ENCODE measurements around the gene UGT1A4. TPM values are rescaled to one million over a fixed set of nuclear protein-coding genes. Genes with fewer than 3 reads are reported as not detected.

Gene UGT1A4
- polyA plus RNA-seq, 4 donors, result 0.09 to 7.3 (median 0.66) TPM; not detected in 1

GRCh38 chr2:233773854-233774253 is 55.3 kb downstream of the UGT1A4 start:
- no peak for FAIRE-seq
- Histone ChIP-seq H3K9me3 (ENCODE audit: control insufficient read depth in 2 of 2, insufficient read depth in 1 of 2, low read depth in 1 of 2, low read length in 1 of 2) (peaks cover 1 to 16% of the 10 kb centered on the region in 2 donors), H3K27ac (ENCODE audit: low read depth in 1 of 3, low read length in 2 of 3) (no peak overlapping the region), H3K4me3 (ENCODE audit: low read depth in 1 of 3, low read length in 3 of 3) (no peak overlapping the region), H3K27me3 (ENCODE audit: control insufficient read depth in 3 of 3, insufficient read depth in 3 of 3, low read length in 3 of 3) (peaks cover 0 to 2% (median 0%) of the 10 kb centered on the region in 3 donors), H3K4me1 (ENCODE audit: control insufficient read depth in 3 of 3, insufficient read depth in 2 of 3, low read depth in 1 of 3, low read length in 2 of 3) (no peaks in the 10 kb centered on the region), H3K36me3 (ENCODE audit: control insufficient read depth in 3 of 3, insufficient read depth in 2 of 3, low read depth in 1 of 3, low read length in 3 of 3) (peaks cover 0 to 9% (median 0%) of the 10 kb centered on the region in 3 donors)
- DNase-seq, result no peak
- WGBS, 3 donors, result 88 to 91% (median 88%) methylated on average over 5 of the region's 5 CpGs

DNA sequence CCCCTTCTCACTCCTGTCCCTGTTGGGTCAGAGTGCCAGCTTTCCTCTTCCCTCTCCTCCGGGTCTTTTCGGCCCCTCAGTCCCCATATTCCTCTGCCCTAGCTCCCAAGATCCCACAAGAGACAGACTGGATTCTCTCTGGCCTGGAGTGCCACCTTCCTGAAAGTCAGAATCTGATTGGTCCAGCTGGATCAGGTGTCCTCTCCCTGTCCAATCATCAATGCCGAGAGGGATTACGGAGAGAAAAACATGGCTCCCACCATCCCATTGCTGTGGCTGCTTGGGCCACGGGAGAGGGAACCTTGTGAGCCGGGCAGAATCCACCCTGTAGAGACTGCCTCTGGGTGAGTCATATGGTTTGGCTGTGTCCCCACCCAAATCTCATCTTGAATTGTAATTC is 56.9 kb downstream of the UGT1A4 start:
- Histone ChIP-seq H3K4me3 (ENCODE audit: low read depth in 1 of 3, low read length in 3 of 3) (no peak overlapping the region), H3K4me1 (ENCODE audit: control insufficient read depth in 3 of 3, insufficient read depth in 2 of 3, low read depth in 1 of 3, low read length in 2 of 3) (no peaks in the 10 kb centered on the region), H3K9me3 (ENCODE audit: control insufficient read depth in 2 of 2, insufficient read depth in 1 of 2, low read depth in 1 of 2, low read length in 1 of 2) (peaks cover 1 to 16% of the 10 kb centered on the region in 2 donors), H3K27ac (ENCODE audit: low read depth in 1 of 3, low read length in 2 of 3) (no peak overlapping the region), H3K27me3 (ENCODE audit: control insufficient read depth in 3 of 3, insufficient read depth in 3 of 3, low read length in 3 of 3) (peaks cover 0 to 2% (median 0%) of the 10 kb centered on the region in 3 donors), H3K36me3 (ENCODE audit: control insufficient read depth in 3 of 3, insufficient read depth in 2 of 3, low read depth in 1 of 3, low read length in 3 of 3) (peaks cover 0 to 4% (median 0%) of the 10 kb centered on the region in 3 donors)
- FAIRE-seq (no peak), DNase-seq (no peak)
- WGBS, 3 donors, result 91 to 98% (median 95%) methylated on average over 6 of the region's 6 CpGs

DNA sequence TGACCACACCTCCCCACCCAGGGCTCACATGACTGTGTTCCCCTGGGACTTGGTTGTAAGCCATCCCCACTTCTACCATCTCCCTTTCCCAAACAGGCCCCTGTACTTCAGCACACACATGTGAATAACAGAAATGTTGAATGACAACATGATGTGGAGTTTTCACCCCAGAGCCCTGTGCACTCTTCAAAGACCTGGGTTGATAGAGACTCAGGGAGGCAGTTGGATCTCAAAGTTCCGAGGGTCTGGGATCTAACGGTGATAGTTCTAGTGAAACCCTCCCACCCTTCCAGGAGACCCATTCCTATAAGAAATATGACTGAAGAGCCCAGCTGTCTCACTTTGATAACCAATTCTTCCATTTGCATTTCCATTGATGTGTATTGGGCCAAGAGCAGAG is 59.5 kb downstream of the UGT1A4 start, which contains the start of gene MROH2A:
TSS of gene MROH2A (plus strand) at position 301 of the 400 bp plus-strand sequence. CDS start 1,029 bp downstream, outside the sequence.
- Histone ChIP-seq H3K36me3 (ENCODE audit: control insufficient read depth in 3 of 3, insufficient read depth in 2 of 3, low read depth in 1 of 3, low read length in 3 of 3) (no peaks in the 10 kb centered on the region), H3K9me3 (ENCODE audit: control insufficient read depth in 2 of 2, insufficient read depth in 1 of 2, low read depth in 1 of 2, low read length in 1 of 2) (peaks cover 1 to 16% of the 10 kb centered on the region in 2 donors), H3K27me3 (ENCODE audit: control insufficient read depth in 3 of 3, insufficient read depth in 3 of 3, low read length in 3 of 3) (no peaks in the 10 kb centered on the region), H3K4me3 (ENCODE audit: low read depth in 1 of 3, low read length in 3 of 3) (no peak within 1 kb of the TSS), H3K27ac (ENCODE audit: low read depth in 1 of 3, low read length in 2 of 3) (no peak within 1 kb of the TSS), H3K4me1 (ENCODE audit: control insufficient read depth in 3 of 3, insufficient read depth in 2 of 3, low read depth in 1 of 3, low read length in 2 of 3) (no peaks in the 10 kb centered on the region)
- DNase-seq, result no peak
- no peak for FAIRE-seq
- WGBS, 3 donors, result 80 to 98% (median 82%) methylated on average over 2 of the region's 2 CpGs

- Histone ChIP-seq H3K36me3 (ENCODE audit: control insufficient read depth in 3 of 3, insufficient read depth in 2 of 3, low read depth in 1 of 3, low read length in 3 of 3) (no peaks in the 10 kb centered on the region), H3K4me1 (ENCODE audit: control insufficient read depth in 3 of 3, insufficient read depth in 2 of 3, low read depth in 1 of 3, low read length in 2 of 3) (no peaks in the 10 kb centered on the region), H3K4me3 (ENCODE audit: low read depth in 1 of 3, low read length in 3 of 3) (no peak overlapping the region), H3K27ac (ENCODE audit: low read depth in 1 of 3, low read length in 2 of 3) (no peak overlapping the region), H3K9me3 (ENCODE audit: control insufficient read depth in 2 of 2, insufficient read depth in 1 of 2, low read depth in 1 of 2, low read length in 1 of 2) (peaks cover 1 to 16% of the 10 kb centered on the region in 2 donors), H3K27me3 (ENCODE audit: control insufficient read depth in 3 of 3, insufficient read depth in 3 of 3, low read length in 3 of 3) (no peaks in the 10 kb centered on the region)
- FAIRE-seq (no peak), DNase-seq (no peak)
- WGBS, 3 donors, result 88 to 93% (median 90%) methylated on average over 4 of the region's 4 CpGs
Observed at GRCh38 chr2:233779722-233780121, 61.2 kb downstream of the UGT1A4 start.

- H3K36me3 ChIP-seq (ENCODE audit: control insufficient read depth in 3 of 3, insufficient read depth in 2 of 3, low read depth in 1 of 3, low read length in 3 of 3), result no peaks in the 10 kb centered on the region
- H3K27me3 ChIP-seq (ENCODE audit: control insufficient read depth in 3 of 3, insufficient read depth in 3 of 3, low read length in 3 of 3), result peaks cover 0 to 2% (median 0%) of the 10 kb centered on the region in 3 donors
- no peak for DNase-seq
- H3K27ac ChIP-seq (ENCODE audit: low read depth in 1 of 3, low read length in 2 of 3), result no peak overlapping the region
- peaks cover 1 to 10% of the 10 kb centered on the region in 2 donors for H3K9me3 ChIP-seq (ENCODE audit: control insufficient read depth in 2 of 2, insufficient read depth in 1 of 2, low read depth in 1 of 2, low read length in 1 of 2)
- WGBS, 3 donors, result 78 to 80% (median 80%) methylated on average over 4 of the region's 4 CpGs
- H3K4me3 ChIP-seq (ENCODE audit: low read depth in 1 of 3, low read length in 3 of 3), result no peak overlapping the region
- FAIRE-seq, result no peak
- H3K4me1 ChIP-seq (ENCODE audit: control insufficient read depth in 3 of 3, insufficient read depth in 2 of 3, low read depth in 1 of 3, low read length in 2 of 3), result no peaks in the 10 kb centered on the region
Observed at GRCh38 chr2:233780771-233781170, 62.2 kb downstream of the UGT1A4 start.

DNA sequence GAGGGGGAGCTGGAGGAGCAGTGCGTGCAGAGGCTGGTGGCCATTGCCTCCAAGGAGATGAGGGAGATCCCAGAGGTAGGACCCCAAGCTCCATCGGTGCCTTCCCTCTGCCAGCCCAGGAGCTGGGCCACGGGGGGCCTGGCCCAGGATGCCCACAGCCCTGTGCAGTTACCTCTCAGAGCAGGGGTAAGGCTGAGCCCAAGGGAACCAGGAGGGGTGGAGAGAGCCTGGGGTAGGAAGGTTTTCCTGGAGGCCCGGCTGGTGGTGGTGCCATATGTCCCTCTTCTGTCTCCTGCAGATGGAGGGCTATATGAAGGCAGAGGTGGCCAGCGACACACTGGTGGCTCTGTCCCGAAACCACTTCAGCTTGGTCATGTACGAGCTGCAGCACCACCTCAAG is 71.0 kb downstream of the UGT1A4 start:
- peaks cover 0 to 2% (median 0%) of the 10 kb centered on the region in 3 donors for H3K27me3 ChIP-seq (ENCODE audit: control insufficient read depth in 3 of 3, insufficient read depth in 3 of 3, low read length in 3 of 3)
- H3K4me3 ChIP-seq (ENCODE audit: low read depth in 1 of 3, low read length in 3 of 3), result no peak overlapping the region
- peaks cover 0 to 2% of the 10 kb centered on the region in 2 donors for H3K9me3 ChIP-seq (ENCODE audit: control insufficient read depth in 2 of 2, insufficient read depth in 1 of 2, low read depth in 1 of 2, low read length in 1 of 2)
- H3K27ac ChIP-seq (ENCODE audit: low read depth in 1 of 3, low read length in 2 of 3), result no peak overlapping the region
- 87 to 94% (median 88%) methylated on average over 7 of the region's 7 CpGs for WGBS, 3 donors
- DNase-seq (no peak), FAIRE-seq (no peak)
- H3K4me1 ChIP-seq (ENCODE audit: control insufficient read depth in 3 of 3, insufficient read depth in 2 of 3, low read depth in 1 of 3, low read length in 2 of 3), result peaks cover 0 to 14% (median 0%) of the 10 kb centered on the region in 3 donors
- H3K36me3 ChIP-seq (ENCODE audit: control insufficient read depth in 3 of 3, insufficient read depth in 2 of 3, low read depth in 1 of 3, low read length in 3 of 3), result no peaks in the 10 kb centered on the region

- DNase-seq (no peak), FAIRE-seq (no peak)
- Histone ChIP-seq H3K27ac (ENCODE audit: low read depth in 1 of 3, low read length in 2 of 3) (no peak overlapping the region), H3K4me3 (ENCODE audit: low read depth in 1 of 3, low read length in 3 of 3) (no peak overlapping the region), H3K36me3 (ENCODE audit: control insufficient read depth in 3 of 3, insufficient read depth in 2 of 3, low read depth in 1 of 3, low read length in 3 of 3) (no peaks in the 10 kb centered on the region), H3K4me1 (ENCODE audit: control insufficient read depth in 3 of 3, insufficient read depth in 2 of 3, low read depth in 1 of 3, low read length in 2 of 3) (peaks cover 0 to 14% (median 0%) of the 10 kb centered on the region in 3 donors), H3K9me3 (ENCODE audit: control insufficient read depth in 2 of 2, insufficient read depth in 1 of 2, low read depth in 1 of 2, low read length in 1 of 2) (no peaks in the 10 kb centered on the region), H3K27me3 (ENCODE audit: control insufficient read depth in 3 of 3, insufficient read depth in 3 of 3, low read length in 3 of 3) (no peaks in the 10 kb centered on the region)
- 86 to 91% (median 90%) methylated on average over 18 of the region's 18 CpGs for WGBS, 3 donors
Observed at GRCh38 chr2:233791151-233791882, 72.8 kb downstream of the UGT1A4 start.

DNA sequence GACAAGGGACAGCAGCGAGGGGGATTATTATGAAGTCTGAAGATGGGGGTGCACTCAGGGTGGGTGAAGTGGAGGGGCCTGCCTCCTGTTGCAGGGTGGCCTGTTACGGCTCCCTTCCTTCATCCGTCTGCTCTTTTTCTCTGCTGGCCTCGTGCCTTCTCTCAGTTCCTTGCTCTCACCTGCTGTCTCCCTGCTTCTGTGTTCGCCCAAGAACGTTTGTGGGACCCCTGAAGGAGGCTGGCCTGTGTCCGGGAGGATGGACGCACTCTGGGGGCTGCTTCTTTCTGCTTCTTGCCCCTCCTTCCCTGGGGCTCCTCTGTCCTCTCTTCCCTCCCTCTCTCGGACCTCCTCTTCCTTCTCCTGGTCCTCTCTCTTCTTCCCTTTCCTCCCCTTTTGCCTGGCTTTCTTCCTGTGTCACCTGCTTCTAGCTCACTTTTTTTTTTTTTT is 73.4 kb downstream of the UGT1A4 start:
- H3K27ac ChIP-seq (ENCODE audit: low read depth in 1 of 3, low read length in 2 of 3), result no peak overlapping the region
- no peaks in the 10 kb centered on the region for H3K36me3 ChIP-seq (ENCODE audit: control insufficient read depth in 3 of 3, insufficient read depth in 2 of 3, low read depth in 1 of 3, low read length in 3 of 3)
- H3K27me3 ChIP-seq (ENCODE audit: control insufficient read depth in 3 of 3, insufficient read depth in 3 of 3, low read length in 3 of 3), result no peaks in the 10 kb centered on the region
- no peaks in the 10 kb centered on the region for H3K9me3 ChIP-seq (ENCODE audit: control insufficient read depth in 2 of 2, insufficient read depth in 1 of 2, low read depth in 1 of 2, low read length in 1 of 2)
- peaks cover 0 to 14% (median 0%) of the 10 kb centered on the region in 3 donors for H3K4me1 ChIP-seq (ENCODE audit: control insufficient read depth in 3 of 3, insufficient read depth in 2 of 3, low read depth in 1 of 3, low read length in 2 of 3)
- WGBS, 3 donors, result 82 to 90% (median 84%) methylated on average over 9 of the region's 9 CpGs
- DNase-seq (no peak), FAIRE-seq (no peak)
- H3K4me3 ChIP-seq (ENCODE audit: low read depth in 1 of 3, low read length in 3 of 3), result no peak overlapping the region

Data from small intestine (tissue), 7 donors.